Mucosa of descending colon (tissue), 3 donors: Measurements from ENCODE around the gene GGT5. TPM values are rescaled to one million over a fixed set of nuclear protein-coding genes. Genes with fewer than 3 reads are reported as not detected.

Experiments
- ATAC-seq: fragments of 200-7000 bp; cut with Tn5 transposase; one replicate; pipeline ENCODE4 v1.9.1; 2020; ENCODE audit warnings: mild to moderate bottlenecking, moderate library complexity
- DNase-seq, 3 donors: peaks; one replicate each; pipeline ENCODE4 v3.0.0-alpha.2; 2020
- H3K36me3 ChIP-seq: fragments of 200-600 bp; one replicate; pipeline ENCODE4 v1.8.0; 2021; ENCODE audit warnings: low read depth, mild to moderate bottlenecking
- H3K4me1 ChIP-seq: fragments of 200-600 bp; one replicate; pipeline ENCODE4 v1.8.0; 2021; ENCODE audit warnings: low read depth, mild to moderate bottlenecking
- H3K4me3 ChIP-seq: fragments of 200-600 bp; one replicate; pipeline ENCODE4 v1.8.0; 2021; ENCODE audit warnings: mild to moderate bottlenecking
- H3K9me3 ChIP-seq: fragments of 200-600 bp; one replicate; pipeline ENCODE4 v1.8.0; 2021; ENCODE audit warnings: mild to moderate bottlenecking
- CTCF ChIP-seq: fragments of 200-600 bp; IDR thresholded peaks from one replicate; pipeline ENCODE4 v1.8.0; 2022; ENCODE audit warnings: antibody characterized with exemption, mild to moderate bottlenecking
- intact Hi-C, 2 donors: fragments of 100-400 bp; cut with DNase I in 1 of 2; cut with micrococcal nuclease in 1 of 2; formaldehyde crosslinking; loops; one replicate each; pipeline versions ENCODE4 v1.11.0 to v1.11.1; 2022; cut with DNase I, micrococcal nuclease
- total RNA-seq, 3 donors: library from RNA; stranded (reverse); fragmentation: NEBNext Ultra II Directional in 2 of 3; extraction: Animal tissue kit (Norgen Biotek cat#: 25700) in 2 of 3; gene quantifications; one replicate each; pipeline versions ENCODE4 v1.2.1 to v1.2.4, GENCODE V29; 2021 to 2023
- donor health status: DM: no; HTN: no; CAD: no; lungs with moderate emphysema.
- donor health status: DM: no; HTN: no; CAD: no.
- donor health status: DM: no; HTN: yes; CAD: no.

The GGT5 gene
- total RNA-seq, 3 donors from 2014 or later: 2.3 to 14.7 (median 6.6) TPM

- no peak for TF ChIP-seq CTCF
- DNase-seq: no peak
- Histone ChIP-seq H3K4me3 (no peak overlapping the region), H3K36me3 (no peaks in the 10 kb centered on the region), H3K4me1 (peaks cover 13% of the 10 kb centered on the region), H3K9me3 (no peaks in the 10 kb centered on the region)
- no peak for ATAC-seq
- intact Hi-C loops: no loop called here
Observed at GRCh38 chr22:24178502-24179440, 66.1 kb downstream of the GGT5 start.

- intact Hi-C loops: no loop called here
- Histone ChIP-seq H3K9me3 (no peaks in the 10 kb centered on the region), H3K4me3 (no peak overlapping the region), H3K36me3 (no peaks in the 10 kb centered on the region), H3K4me1 (peaks cover 13% of the 10 kb centered on the region)
- DNase-seq (no peak), ATAC-seq (no peak)
- no peak for TF ChIP-seq CTCF
Observed at GRCh38 chr22:24178021-24178431, 66.9 kb downstream of the GGT5 start.

GRCh38 chr22:24177456-24177855 lies 67.4 kb downstream of the GGT5 start:
- Histone ChIP-seq H3K4me1 (peaks cover 13% of the 10 kb centered on the region), H3K36me3 (no peaks in the 10 kb centered on the region), H3K9me3 (no peaks in the 10 kb centered on the region), H3K4me3 (no peak overlapping the region)
- ATAC-seq (no peak), DNase-seq (no peak)
- intact Hi-C loops: no loop called here
- TF ChIP-seq CTCF: no peak

- Histone ChIP-seq H3K9me3 (no peaks in the 10 kb centered on the region), H3K4me1 (peaks cover 12% of the 10 kb centered on the region), H3K36me3 (no peaks in the 10 kb centered on the region), H3K4me3 (no peak overlapping the region)
- no peak for DNase-seq
- no peak for TF ChIP-seq CTCF
- no peak for ATAC-seq
- intact Hi-C loops: no loop called here
Observed at GRCh38 chr22:24177045-24177444, 67.8 kb downstream of the GGT5 start.

GRCh38 chr22:24176630-24177029 lies 68.3 kb downstream of the GGT5 start:
- Histone ChIP-seq H3K9me3 (no peaks in the 10 kb centered on the region), H3K36me3 (no peaks in the 10 kb centered on the region), H3K4me3 (no peak overlapping the region), H3K4me1 (peaks cover 8% of the 10 kb centered on the region)
- ATAC-seq: no peak
- DNase-seq: no peak
- no peak for TF ChIP-seq CTCF
- intact Hi-C loops: no loop called here
